ENCODE data around the gene IDH1.

- no peak for TF ChIP-seq FOXA1 (IDR thresholded peaks at IDR 0.05)
- TF ChIP-seq FOXA1 (CRISPR knock-in tag; IDR thresholded peaks at IDR 0.05) = no peak
- TF ChIP-seq ESRRA (CRISPR knock-in tag; IDR thresholded peaks at IDR 0.05; ENCODE audit: low read depth) = no peak
- no peak for TF ChIP-seq CENPT (CRISPR knock-in tag; IDR thresholded peaks at IDR 0.05; ENCODE audit: low read depth)
- TF ChIP-seq ZNF317 (CRISPR knock-in tag; IDR thresholded peaks at IDR 0.05) = no peak
- no peak for TF ChIP-seq FOXP1 (IDR thresholded peaks at IDR 0.05)
- no peak for TF ChIP-seq FOXP1 (CRISPR knock-in tag; IDR thresholded peaks at IDR 0.05)
- no peak for TF ChIP-seq ZNF263 (CRISPR knock-in tag; IDR thresholded peaks at IDR 0.05)
- TF ChIP-seq HOXA5 (CRISPR knock-in tag; IDR thresholded peaks at IDR 0.05) = no peak
- TF ChIP-seq CHCHD3 (CRISPR knock-in tag; IDR thresholded peaks at IDR 0.05) = no peak
- TF ChIP-seq ZNF724P (CRISPR knock-in tag; IDR thresholded peaks at IDR 0.05; ENCODE audit: borderline replicate concordance) = no peak
- no peak for TF ChIP-seq CTCF (CRISPR knock-in tag; IDR thresholded peaks at IDR 0.05)
- TF ChIP-seq KDM5B (CRISPR knock-in tag; IDR thresholded peaks at IDR 0.05; ENCODE audit: borderline replicate concordance) = no peak
- TF ChIP-seq NFE2 (CRISPR knock-in tag; IDR thresholded peaks at IDR 0.05) = no peak
- TF ChIP-seq MYC (CRISPR knock-in tag; IDR thresholded peaks at IDR 0.05; ENCODE audit: borderline replicate concordance) = no peak
- no peak for TF ChIP-seq PAXIP1 (CRISPR knock-in tag; conservative IDR thresholded peaks at IDR 0.05)
Measured at GRCh38 chr2:208248601-208249000, 6.3 kb downstream of the IDH1 start.
